ENCODE data around the gene PAX7.

Gene PAX7

GRCh38 chr1:18661404-18662285 lies 31.0 kb downstream of the PAX7 start:
- no peaks in the 10 kb centered on the region for H3K4me1 Mint-ChIP-seq
- no peak overlapping the region for H3K4me3 Mint-ChIP-seq
- no peak for DNase-seq (ENCODE audit: low spot score in 2 of 2)
- H3K27ac Mint-ChIP-seq = no peak overlapping the region
- no peaks in the 10 kb centered on the region for H3K36me3 Mint-ChIP-seq
- no peak for ATAC-seq
- no peaks in the 10 kb centered on the region for H3K9me3 Mint-ChIP-seq

GRCh38 chr1:18662286-18662639 lies 31.6 kb downstream of the PAX7 start:
- H3K4me3 Mint-ChIP-seq = no peak overlapping the region
- H3K9me3 Mint-ChIP-seq = no peaks in the 10 kb centered on the region
- H3K27ac Mint-ChIP-seq = no peak overlapping the region

GRCh38 chr1:18666317-18666920 lies 35.8 kb downstream of the PAX7 start:
- Mint-ChIP-seq H3K9me3 (no peaks in the 10 kb centered on the region), H3K36me3 (no peaks in the 10 kb centered on the region), H3K4me3 (no peak overlapping the region), H3K27ac (no peak overlapping the region), H3K4me1 (no peaks in the 10 kb centered on the region)
- DNase-seq (ENCODE audit: low spot score in 2 of 2) (no peak), ATAC-seq (no peak)

More at GRCh38 chr1:18662286-18662639, 31.6 kb downstream of the PAX7 start:
- ATAC-seq (no peak), DNase-seq (ENCODE audit: low spot score in 2 of 2) (no peak)
- no peaks in the 10 kb centered on the region for H3K36me3 Mint-ChIP-seq
- no peaks in the 10 kb centered on the region for H3K4me1 Mint-ChIP-seq

- H3K36me3 Mint-ChIP-seq = no peaks in the 10 kb centered on the region
- H3K27ac Mint-ChIP-seq = no peak overlapping the region
- no peak for ATAC-seq
- H3K9me3 Mint-ChIP-seq = no peaks in the 10 kb centered on the region
- H3K4me1 Mint-ChIP-seq = no peaks in the 10 kb centered on the region
- H3K4me3 Mint-ChIP-seq = no peak overlapping the region
- no peak for DNase-seq (ENCODE audit: low spot score in 2 of 2)
These were observed 36.7 kb downstream of the PAX7 start for GRCh38 chr1:18667333-18667732.

- Mint-ChIP-seq H3K4me1 (no peaks in the 10 kb centered on the region), H3K4me3 (no peak overlapping the region), H3K9me3 (no peaks in the 10 kb centered on the region), H3K36me3 (no peaks in the 10 kb centered on the region), H3K27ac (no peak overlapping the region)
- no peak for ATAC-seq
- no peak for DNase-seq (ENCODE audit: low spot score in 2 of 2)
These were observed 37.4 kb downstream of the PAX7 start for GRCh38 chr1:18668046-18668445.

- Mint-ChIP-seq H3K36me3 (no peaks in the 10 kb centered on the region), H3K9me3 (no peaks in the 10 kb centered on the region), H3K27ac (no peak overlapping the region), H3K4me1 (no peaks in the 10 kb centered on the region), H3K4me3 (no peak overlapping the region)
- no peak for ATAC-seq
- DNase-seq (ENCODE audit: low spot score in 2 of 2) = no peak
These were observed 38.2 kb downstream of the PAX7 start for GRCh38 chr1:18668750-18669404.

- ATAC-seq = no peak
- H3K36me3 Mint-ChIP-seq = no peaks in the 10 kb centered on the region
These were observed 39.6 kb downstream of the PAX7 start for GRCh38 chr1:18670121-18670867.

GRCh38 chr1:18670868-18671225 lies 40.2 kb downstream of the PAX7 start:
- no peak overlapping the region for H3K4me3 Mint-ChIP-seq
- H3K9me3 Mint-ChIP-seq = no peaks in the 10 kb centered on the region
- DNase-seq (ENCODE audit: low spot score in 2 of 2) = no peak
- no peaks in the 10 kb centered on the region for H3K4me1 Mint-ChIP-seq
- no peak for ATAC-seq
- no peak overlapping the region for H3K27ac Mint-ChIP-seq
- no peaks in the 10 kb centered on the region for H3K36me3 Mint-ChIP-seq

More at GRCh38 chr1:18670121-18670867, 39.6 kb downstream of the PAX7 start:
- DNase-seq (ENCODE audit: low spot score in 2 of 2) = no peak
- H3K9me3 Mint-ChIP-seq = no peaks in the 10 kb centered on the region
- H3K4me1 Mint-ChIP-seq = no peaks in the 10 kb centered on the region
- H3K27ac Mint-ChIP-seq = no peak overlapping the region
- H3K4me3 Mint-ChIP-seq = no peak overlapping the region

GRCh38 chr1:18673976-18674375 lies 43.3 kb downstream of the PAX7 start:
- no peaks in the 10 kb centered on the region for H3K4me1 Mint-ChIP-seq
- no peaks in the 10 kb centered on the region for H3K9me3 Mint-ChIP-seq
- no peaks in the 10 kb centered on the region for H3K36me3 Mint-ChIP-seq
- H3K4me3 Mint-ChIP-seq = no peak overlapping the region
- no peak for ATAC-seq
- no peak overlapping the region for H3K27ac Mint-ChIP-seq
- DNase-seq (ENCODE audit: low spot score in 2 of 2) = no peak

GRCh38 chr1:18676332-18676781 lies 45.7 kb downstream of the PAX7 start:
- no peak for DNase-seq (ENCODE audit: low spot score in 2 of 2)
- H3K4me3 Mint-ChIP-seq = no peak overlapping the region
- no peak for ATAC-seq
- H3K36me3 Mint-ChIP-seq = peaks cover 3% of the 10 kb centered on the region
- H3K27ac Mint-ChIP-seq = no peak overlapping the region
- H3K9me3 Mint-ChIP-seq = no peaks in the 10 kb centered on the region
- H3K4me1 Mint-ChIP-seq = no peaks in the 10 kb centered on the region

- no peak for ATAC-seq
These were observed 50.8 kb downstream of the PAX7 start for GRCh38 chr1:18681423-18681835.

GRCh38 chr1:18682375-18682774 lies 51.7 kb downstream of the PAX7 start:
- ATAC-seq (no peak), DNase-seq (ENCODE audit: low spot score in 2 of 2) (no peak)
- Mint-ChIP-seq H3K4me1 (no peaks in the 10 kb centered on the region), H3K9me3 (no peaks in the 10 kb centered on the region), H3K36me3 (peaks cover 5% of the 10 kb centered on the region), H3K4me3 (no peak overlapping the region), H3K27ac (no peak overlapping the region)

More at GRCh38 chr1:18681423-18681835, 50.8 kb downstream of the PAX7 start:
- Mint-ChIP-seq H3K36me3 (peaks cover 5% of the 10 kb centered on the region), H3K4me1 (no peaks in the 10 kb centered on the region), H3K9me3 (no peaks in the 10 kb centered on the region), H3K4me3 (no peak overlapping the region), H3K27ac (no peak overlapping the region)
- no peak for DNase-seq (ENCODE audit: low spot score in 2 of 2)

GRCh38 chr1:18684303-18684702 lies 53.7 kb downstream of the PAX7 start:
- Mint-ChIP-seq H3K4me3 (no peak overlapping the region), H3K27ac (no peak overlapping the region), H3K9me3 (no peaks in the 10 kb centered on the region), H3K36me3 (peaks cover 5% of the 10 kb centered on the region), H3K4me1 (no peaks in the 10 kb centered on the region)
- DNase-seq (ENCODE audit: low spot score in 2 of 2) (no peak), ATAC-seq (peak; percentile 3)

- H3K27ac Mint-ChIP-seq = no peak overlapping the region
- H3K4me3 Mint-ChIP-seq = no peak overlapping the region
- no peaks in the 10 kb centered on the region for H3K36me3 Mint-ChIP-seq
- ATAC-seq = no peak
- H3K9me3 Mint-ChIP-seq = no peaks in the 10 kb centered on the region
- no peak for DNase-seq (ENCODE audit: low spot score in 2 of 2)
- no peaks in the 10 kb centered on the region for H3K4me1 Mint-ChIP-seq
These were observed 55.9 kb downstream of the PAX7 start for GRCh38 chr1:18686540-18686939.

- ATAC-seq (no peak), DNase-seq (ENCODE audit: low spot score in 2 of 2) (no peak)
- no peak overlapping the region for H3K27ac Mint-ChIP-seq
- H3K36me3 Mint-ChIP-seq = no peaks in the 10 kb centered on the region
- H3K9me3 Mint-ChIP-seq = no peaks in the 10 kb centered on the region
- no peaks in the 10 kb centered on the region for H3K4me1 Mint-ChIP-seq
- H3K4me3 Mint-ChIP-seq = no peak overlapping the region
These were observed 56.6 kb downstream of the PAX7 start for GRCh38 chr1:18687273-18687672.
